ENCODE measurements around the gene GALM. TPM values are rescaled to one million over a fixed set of nuclear protein-coding genes. Genes with fewer than 3 reads are reported as not detected.

The GALM gene
- total RNA-seq (2022; extraction: Qiagen RNA extraction) = 16.4 to 22.2 TPM (median 16.8 TPM) in 5 replicates

GRCh38 chr2:38665854-38666555, at the start of gene GALM:
Gene GALM (plus strand): TSS chr2:38666114. CDS start chr2:38666162, 48 bp downstream.

DNA sequence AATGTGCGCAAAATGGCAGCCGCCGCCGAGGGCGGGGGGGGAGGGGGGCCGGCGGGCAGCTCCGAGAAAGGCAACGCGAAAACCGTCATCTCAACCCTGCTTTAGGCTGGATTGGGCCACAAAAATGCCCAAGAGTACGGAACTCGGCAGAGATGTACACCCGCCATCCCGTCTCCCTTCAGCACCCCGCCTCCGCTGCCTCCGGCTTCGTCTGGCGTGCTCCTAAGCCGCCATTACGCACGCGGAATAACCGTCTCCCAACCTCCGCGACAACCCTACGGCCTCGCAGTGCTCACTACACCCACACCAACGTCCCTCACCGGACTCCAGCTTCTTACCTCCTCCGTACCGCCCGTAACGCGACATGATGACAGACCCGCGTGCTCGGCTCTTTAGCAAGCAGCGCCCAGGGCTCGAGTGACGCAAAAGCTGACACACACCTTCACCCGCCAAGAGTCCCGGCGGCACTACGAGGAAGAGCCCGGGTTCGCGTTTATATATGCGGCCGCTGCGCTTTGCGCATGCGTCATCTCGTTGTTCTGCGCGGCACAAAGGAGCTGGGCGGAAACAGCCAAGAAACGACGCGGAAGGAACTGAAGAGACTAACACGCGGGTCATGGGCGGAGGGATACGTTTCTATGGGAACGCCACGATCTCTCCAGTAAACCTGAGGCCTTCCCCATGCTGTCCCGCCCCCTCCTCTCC, 85.1 kb downstream of the GALM start, which contains the start of gene SRSF7:
TSS of gene SRSF7 (minus strand) at position 471 of the 705 bp plus-strand sequence. CDS start at position 366, 105 bp downstream.

Other genes starting within 250 kb of the GALM start
- gene HNRNPLL, start 63.2 kb upstream of the GALM start, total RNA-seq (2022; extraction: Qiagen RNA extraction) = 20.3 to 29.4 TPM (median 24.6 TPM) in 5 replicates
- 310 to 453 TPM (median 335 TPM) in 5 replicates for gene SRSF7, start 85.2 kb downstream of the GALM start, total RNA-seq (2022; extraction: Qiagen RNA extraction)
- gene GEMIN6, start 112.1 kb downstream of the GALM start, total RNA-seq (2022; extraction: Qiagen RNA extraction) = 37.8 to 41.8 TPM (median 40.6 TPM) in 5 replicates
- gene DHX57, start 209.8 kb downstream of the GALM start, total RNA-seq (2022; extraction: Qiagen RNA extraction) = 17.3 to 22.6 TPM (median 20.7 TPM) in 5 replicates
- gene MORN2, start 209.9 kb downstream of the GALM start, total RNA-seq (2022; extraction: Qiagen RNA extraction) = 38.0 to 47.2 TPM (median 42.0 TPM) in 5 replicates
- gene ARHGEF33, start 223.8 kb downstream of the GALM start, total RNA-seq (2022; extraction: Qiagen RNA extraction) = 0.03 to 0.11 TPM (median 0.08 TPM) in 4 of 5 replicates, not detected in the other